HG03442 (cell line): ENCODE data around the gene FBXL4.

Source experiments
- ATAC-seq: cut with Tn5 transposase; IDR thresholded peaks from one replicate; pipeline ENCODE4 v1.9.1; 2021; ENCODE audit warnings: mild to moderate bottlenecking, moderate library complexity; ENCODE audit not compliant: unreplicated experiment

FBXL4 gene

GRCh38 chr6:98840385-98840784 is 107.4 kb downstream of the FBXL4 start:
- no peak for ATAC-seq

DNA sequence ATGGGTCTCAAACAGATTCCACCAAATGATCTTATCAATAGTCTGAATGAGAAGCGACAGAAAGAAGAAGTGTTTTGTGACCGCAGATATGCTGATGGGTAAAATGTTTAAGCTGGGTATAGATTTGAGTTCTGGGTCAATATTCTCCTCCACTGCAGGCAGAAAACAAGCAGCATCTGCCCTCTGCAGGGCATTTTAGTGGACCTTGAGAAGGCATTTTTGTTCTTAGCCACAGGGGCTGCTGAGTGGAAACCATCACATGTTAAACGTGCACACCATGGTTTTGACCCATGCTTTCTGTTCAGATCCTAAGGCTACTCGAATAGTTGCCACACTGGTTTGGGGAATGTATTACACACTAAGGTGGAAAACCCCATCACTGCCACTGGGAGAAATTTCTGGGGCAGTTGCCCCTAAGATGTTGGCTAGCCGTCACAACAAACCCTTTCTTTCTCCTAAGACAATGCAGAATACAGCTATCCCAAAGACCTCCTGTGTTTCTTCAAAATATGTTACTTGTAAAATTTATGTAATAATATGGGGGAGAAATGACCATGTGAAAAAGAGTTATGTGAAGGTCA is 107.9 kb downstream of the FBXL4 start:
- ATAC-seq: no peak

DNA sequence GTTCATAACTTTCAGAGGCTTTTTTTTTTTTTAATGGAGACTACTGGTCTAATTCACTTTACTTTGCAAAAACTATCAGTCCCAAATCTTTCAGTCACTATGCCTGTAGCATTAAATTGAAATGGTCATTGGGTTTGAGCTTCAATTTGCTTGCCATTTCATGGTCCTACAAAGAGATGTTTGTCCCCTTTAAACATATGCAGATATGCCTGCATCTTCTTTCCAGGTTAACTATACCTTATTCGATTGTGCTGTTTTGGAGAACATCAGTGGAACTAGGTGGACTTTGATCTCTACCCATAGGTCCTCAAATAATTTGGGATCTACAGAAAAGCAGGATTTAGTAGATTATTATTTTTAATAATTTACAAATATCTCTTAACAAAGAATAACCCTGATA is 108.8 kb downstream of the FBXL4 start:
- ATAC-seq: no peak

GRCh38 chr6:98838032-98838431 is 109.7 kb downstream of the FBXL4 start:
- no peak for ATAC-seq

DNA sequence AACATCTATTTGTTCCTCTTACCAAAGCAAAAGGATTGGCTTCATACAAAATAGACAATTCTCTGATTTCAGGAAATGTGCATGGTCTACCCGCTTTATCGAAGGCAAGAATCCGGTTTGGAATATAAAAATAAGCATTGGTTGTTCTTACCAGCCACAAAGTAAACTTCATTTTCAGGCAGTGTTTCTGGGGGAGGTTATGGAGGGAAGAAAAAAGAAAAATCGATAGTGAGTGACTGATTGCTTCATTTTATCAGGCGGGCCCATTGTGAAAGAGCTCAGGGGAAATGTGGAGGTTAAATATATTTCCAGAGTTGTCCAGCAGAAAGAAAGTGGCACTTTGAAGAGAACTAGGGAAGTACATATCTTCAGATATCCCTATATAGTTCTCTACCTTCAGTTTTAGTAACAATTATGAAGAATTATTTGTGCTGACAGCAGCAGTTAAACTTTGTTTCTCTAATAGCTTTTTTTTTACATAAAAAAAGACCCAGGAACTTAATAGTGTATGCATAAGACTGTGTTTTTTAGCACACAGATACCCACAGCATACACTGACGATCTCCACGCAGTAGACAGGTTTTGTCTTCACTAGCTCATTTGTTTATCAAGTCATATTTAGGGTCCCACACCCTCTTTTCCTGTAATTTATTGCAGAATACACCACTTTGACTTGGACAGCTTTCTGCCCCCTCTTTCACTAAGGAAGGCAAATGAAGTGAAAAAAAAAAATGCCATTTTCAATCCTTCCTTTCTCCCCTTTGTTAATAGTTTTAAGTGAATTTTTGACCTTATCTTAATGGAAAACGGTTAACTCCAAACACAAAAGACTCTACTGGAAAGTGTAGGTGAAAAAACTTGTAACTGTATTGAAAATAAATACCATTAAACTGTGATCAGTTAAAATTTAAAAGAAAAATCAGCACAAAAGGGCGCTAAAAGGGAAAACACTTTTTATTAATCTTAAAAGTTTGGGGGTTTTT is 110.5 kb downstream of the FBXL4 start:
- ATAC-seq: no peak

- ATAC-seq: no peak
Observed at GRCh38 chr6:98836025-98836961, 111.5 kb downstream of the FBXL4 start.

- ATAC-seq: no peak
Observed at GRCh38 chr6:98835149-98836024, 112.4 kb downstream of the FBXL4 start.

DNA sequence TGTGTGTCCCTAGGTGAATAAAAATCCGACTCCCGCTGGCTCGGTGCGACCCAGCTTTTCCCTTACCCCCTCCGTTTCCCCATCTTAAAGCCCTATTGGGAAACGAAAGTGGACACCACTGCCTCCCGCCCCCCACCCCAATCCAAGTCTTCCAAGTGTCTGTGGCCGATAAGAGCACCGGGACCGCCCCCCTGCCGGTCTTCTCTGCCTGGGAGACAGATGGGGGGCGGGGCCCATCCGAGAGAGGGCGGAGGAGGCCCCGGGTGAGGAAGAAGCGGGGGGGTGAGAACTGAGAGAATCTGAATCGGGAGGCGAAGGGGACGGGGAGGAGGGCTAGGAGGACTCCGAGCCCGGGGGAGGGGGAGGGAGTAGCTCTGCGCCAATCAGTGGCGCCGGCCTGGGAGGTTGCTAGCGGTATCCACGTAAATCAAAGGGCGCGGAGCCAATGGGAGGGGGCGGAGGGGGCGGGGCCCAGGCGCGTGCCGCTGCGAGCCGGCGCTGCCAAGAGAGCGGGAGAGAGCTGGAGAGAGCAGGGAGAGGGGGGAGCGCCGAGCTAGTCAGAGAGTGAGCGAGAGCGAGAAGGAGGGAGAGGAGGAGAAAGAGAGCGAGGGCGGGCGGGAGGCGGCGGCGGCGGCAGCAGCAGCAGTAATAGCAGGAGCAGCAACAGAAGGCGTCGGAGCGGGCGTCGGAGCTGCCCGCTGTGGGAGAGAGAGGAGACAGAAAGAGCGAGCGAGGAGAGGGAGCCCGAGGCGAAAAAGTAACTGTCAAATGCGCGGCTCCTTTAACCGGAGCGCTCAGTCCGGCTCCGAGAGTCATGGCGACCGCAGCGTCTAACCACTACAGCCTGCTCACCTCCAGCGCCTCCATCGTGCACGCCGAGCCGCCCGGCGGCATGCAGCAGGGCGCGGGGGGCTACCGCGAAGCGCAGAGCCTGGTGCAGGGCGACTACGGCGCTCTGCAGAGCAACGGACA is 113.4 kb downstream of the FBXL4 start, which contains the start of gene POU3F2:
Gene POU3F2, plus strand, starts transcription at position 515 of the 972 bp plus-strand sequence. Its CDS starts 300 bp downstream, at position 815.
- peak; percentile 64 for ATAC-seq

GRCh38 chr6:98833307-98834059 is 114.3 kb downstream of the FBXL4 start:
- no peak for ATAC-seq

GRCh38 chr6:98833057-98833306 is 114.8 kb downstream of the FBXL4 start:
- ATAC-seq: no peak

DNA sequence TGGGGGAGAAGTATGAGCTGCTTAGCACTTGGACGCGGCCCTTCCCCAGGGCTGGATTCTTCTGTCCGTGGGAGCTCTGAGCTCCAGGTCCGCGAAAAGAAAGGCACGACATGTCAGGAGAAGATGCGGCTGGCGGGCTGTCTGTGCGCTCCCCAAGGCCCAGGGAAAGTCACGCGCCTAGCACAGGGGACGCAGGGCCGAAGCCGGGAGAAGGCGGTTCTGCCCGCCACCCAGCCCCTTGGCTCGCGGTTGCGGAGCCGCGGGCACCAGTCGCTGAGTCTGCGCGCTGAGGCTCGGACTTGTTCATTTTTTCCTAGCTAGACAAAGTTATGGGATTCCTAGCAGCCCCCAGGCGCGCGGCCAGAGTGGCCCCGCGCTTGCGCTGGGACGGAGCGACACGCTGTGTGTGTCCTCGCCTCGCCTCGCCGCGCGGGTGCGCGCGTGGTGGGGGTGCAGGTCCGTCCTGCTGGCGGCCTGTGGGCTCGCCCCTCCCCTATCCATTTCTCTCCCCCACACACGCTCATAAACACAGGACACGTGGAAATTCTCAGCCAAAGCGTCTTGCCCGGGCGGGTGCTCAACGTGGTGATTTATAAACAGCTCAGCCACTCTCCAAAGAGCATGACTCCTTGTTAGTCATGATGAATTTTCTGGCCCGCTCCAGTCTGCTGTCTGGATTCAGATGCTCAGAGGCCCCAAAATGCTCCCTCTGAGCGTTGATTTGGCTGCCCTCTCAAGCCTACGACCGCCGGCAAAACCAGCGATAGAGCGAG is 115.3 kb downstream of the FBXL4 start:
- no peak for ATAC-seq

DNA sequence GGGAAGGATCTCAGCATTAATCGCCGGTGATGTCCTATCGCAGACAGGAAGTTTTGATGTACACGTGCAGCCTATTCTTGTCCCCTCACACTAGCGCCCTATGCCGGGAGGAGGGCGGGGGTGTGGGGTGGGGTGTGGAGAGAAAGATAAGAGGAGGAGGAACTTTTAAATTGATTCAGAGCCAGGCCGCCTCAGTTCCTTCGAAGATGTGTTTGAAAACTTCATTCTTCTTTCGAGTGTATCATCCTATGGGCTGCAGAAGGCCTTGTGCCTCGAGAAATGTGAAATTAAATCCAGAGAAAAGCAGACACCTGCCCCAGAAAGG is 115.8 kb downstream of the FBXL4 start:
- ATAC-seq: no peak

DNA sequence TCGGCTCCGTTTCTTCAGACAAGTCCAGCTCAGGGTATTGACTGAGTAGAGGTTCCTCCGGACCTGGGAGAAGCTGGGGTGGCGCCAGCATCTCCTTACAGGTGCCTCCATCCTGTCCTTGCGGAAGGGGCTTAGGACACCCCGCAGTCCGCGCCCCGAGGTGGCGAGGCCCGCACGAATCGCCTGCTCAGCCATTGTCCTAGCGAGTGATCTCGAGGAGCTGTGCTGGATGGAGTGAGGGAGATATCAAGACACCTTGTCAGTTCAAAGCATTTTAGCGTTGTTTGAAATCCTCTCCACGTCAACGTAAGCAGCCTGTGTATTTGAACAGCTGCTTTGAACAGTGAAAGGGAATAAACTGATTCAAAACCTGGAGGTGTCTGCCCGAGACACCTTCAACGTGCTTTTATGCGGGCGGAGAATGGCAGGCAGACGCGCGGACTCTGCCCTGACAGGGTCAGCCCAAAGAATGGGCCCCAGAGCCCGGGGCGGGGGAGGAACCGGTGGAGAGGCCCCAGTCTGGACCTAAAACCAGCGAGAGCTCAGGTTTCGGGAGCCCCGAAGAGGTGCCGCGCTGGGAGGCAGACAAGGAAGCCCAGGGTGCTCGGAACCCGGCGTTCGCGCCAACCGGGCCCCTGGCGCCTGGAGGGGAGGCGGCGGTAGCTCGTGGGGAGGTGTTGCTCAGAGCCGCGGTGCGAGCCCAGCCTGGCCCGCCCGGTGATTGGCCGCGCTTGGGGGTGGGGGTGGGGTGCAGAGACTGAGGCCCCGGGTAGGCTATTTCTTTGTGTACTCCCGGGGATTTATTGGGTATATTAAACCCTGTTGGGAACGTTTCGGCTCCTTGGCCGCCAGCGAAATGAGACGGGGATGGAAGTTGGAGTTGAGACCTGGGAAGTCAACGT is 116.4 kb downstream of the FBXL4 start:
- no peak for ATAC-seq

GRCh38 chr6:98830146-98830545 is 117.6 kb downstream of the FBXL4 start:
- no peak for ATAC-seq

- no peak for ATAC-seq
Observed at GRCh38 chr6:98828941-98829411, 118.8 kb downstream of the FBXL4 start.

- ATAC-seq: no peak
Observed at GRCh38 chr6:98828211-98828788, 119.4 kb downstream of the FBXL4 start.
